Upper lobe of right lung (tissue), 1 donor: ENCODE results near the gene MAN2B1. TPM values are rescaled to one million over a fixed set of nuclear protein-coding genes. Genes with fewer than 3 reads are reported as not detected.

Source experiments
- ATAC-seq: fragments of 200-7000 bp; cut with Tn5 transposase; one replicate; pipeline ENCODE4 v1.9.1; 2020; ENCODE audit warnings: mild to moderate bottlenecking, moderate library complexity
- DNase-seq: peaks from one replicate; pipeline ENCODE4 v3.0.0-alpha.2; 2020
- H3K27ac ChIP-seq: fragments of 200-600 bp; one replicate; pipeline ENCODE4 v1.8.0; 2022
- H3K27me3 ChIP-seq: fragments of 200-600 bp; one replicate; pipeline ENCODE4 v1.8.0; 2022; ENCODE audit warnings: mild to moderate bottlenecking
- H3K36me3 ChIP-seq: fragments of 200-600 bp; one replicate; pipeline ENCODE4 v1.8.0; 2022
- H3K4me1 ChIP-seq: fragments of 200-600 bp; one replicate; pipeline ENCODE4 v1.8.0; 2022
- H3K4me3 ChIP-seq: fragments of 200-600 bp; one replicate; pipeline ENCODE4 v1.8.0; 2022; ENCODE audit warnings: mild to moderate bottlenecking
- H3K9me3 ChIP-seq: fragments of 200-600 bp; one replicate; pipeline ENCODE4 v1.8.0; 2022
- CTCF ChIP-seq: fragments of 200-600 bp; IDR thresholded peaks from one replicate; pipeline ENCODE4 v1.8.0; 2022; ENCODE audit warnings: antibody characterized with exemption
- intact Hi-C: fragments of 100-400 bp; cut with DNase I; formaldehyde crosslinking; loops from one replicate; pipeline ENCODE4 v1.11.0; 2022
- total RNA-seq: library from RNA; stranded (reverse); fragmentation: NEBNext Ultra II Directional; extraction: Animal tissue kit (Norgen Biotek cat#: 25700); gene quantifications from one replicate; pipeline ENCODE4 v1.2.1, GENCODE V29; 2021
- donor health status: DM: no; HTN: yes; CAD: no; lungs with severe emphysema.

Gene MAN2B1
- total RNA-seq, 1 donor from 2014 or later, result 174 TPM

- TF ChIP-seq CTCF, result no peak
- DNase-seq, result peak; percentile 1
- intact Hi-C loops, result no loop called here
- Histone ChIP-seq H3K4me1 (peaks cover 23% of the 10 kb centered on the region), H3K27ac (no peak overlapping the region), H3K9me3 (no peaks in the 10 kb centered on the region), H3K4me3 (no peak overlapping the region), H3K36me3 (peaks cover 34% of the 10 kb centered on the region), H3K27me3 (no peaks in the 10 kb centered on the region)
- ATAC-seq, result peak; percentile 60
Measured at GRCh38 chr19:12617646-12618045, 48.9 kb downstream of the MAN2B1 start.

GRCh38 chr19:12611361-12611699 lies 55.2 kb downstream of the MAN2B1 start:
- no peak for TF ChIP-seq CTCF
- peak; percentile 65 for ATAC-seq
- H3K27me3 ChIP-seq, result no peaks in the 10 kb centered on the region
- DNase-seq, result peak; percentile 77
- peak overlapping the region; percentile 99 for H3K27ac ChIP-seq
- peak overlapping the region; percentile 97 for H3K4me3 ChIP-seq
- H3K9me3 ChIP-seq, result no peaks in the 10 kb centered on the region
- intact Hi-C loops, result no loop called here
- H3K4me1 ChIP-seq, result peaks cover 39% of the 10 kb centered on the region
- peaks cover 44% of the 10 kb centered on the region for H3K36me3 ChIP-seq

- peak; percentile 6 for TF ChIP-seq CTCF
- H3K4me3 ChIP-seq, result peak within 1 kb of the TSS; percentile 97
- no peaks in the 10 kb centered on the region for H3K27me3 ChIP-seq
- H3K4me1 ChIP-seq, result peaks cover 37% of the 10 kb centered on the region
- intact Hi-C loops, result no loop called here
- H3K36me3 ChIP-seq, result peaks cover 47% of the 10 kb centered on the region
- H3K9me3 ChIP-seq, result no peaks in the 10 kb centered on the region
- ATAC-seq, result peak; percentile 99
- peak; percentile 98 for DNase-seq
- peak within 1 kb of the TSS; percentile 99 for H3K27ac ChIP-seq
Measured at GRCh38 chr19:12610540-12611360, 55.8 kb downstream of the MAN2B1 start, which contains the start of the genes ZNF490 and ZNF791. Gene ZNF490 (minus strand): TSS chr19:12610813. CDS start chr19:12610680, 133 bp downstream. Gene ZNF791 (plus strand): TSS chr19:12610920. CDS start chr19:12611080, 160 bp downstream.

- no peak overlapping the region for H3K4me3 ChIP-seq
Measured at GRCh38 chr19:12607631-12608030, 58.9 kb downstream of the MAN2B1 start.

GRCh38 chr19:12606796-12607195 lies 59.7 kb downstream of the MAN2B1 start:
- Histone ChIP-seq H3K27me3 (no peaks in the 10 kb centered on the region), H3K27ac (no peak overlapping the region), H3K36me3 (peaks cover 37% of the 10 kb centered on the region), H3K9me3 (no peaks in the 10 kb centered on the region), H3K4me1 (peaks cover 9% of the 10 kb centered on the region), H3K4me3 (no peak overlapping the region)
- ATAC-seq (no peak), DNase-seq (no peak)
- no peak for TF ChIP-seq CTCF
- intact Hi-C loops, result no loop called here

More at GRCh38 chr19:12607631-12608030, 58.9 kb downstream of the MAN2B1 start:
- H3K9me3 ChIP-seq, result no peaks in the 10 kb centered on the region
- H3K27me3 ChIP-seq, result no peaks in the 10 kb centered on the region
- ATAC-seq, result no peak
- H3K36me3 ChIP-seq, result peaks cover 38% of the 10 kb centered on the region
- no peak for DNase-seq
- intact Hi-C loops, result no loop called here
- no peak for TF ChIP-seq CTCF
- H3K27ac ChIP-seq, result no peak overlapping the region
- peaks cover 17% of the 10 kb centered on the region for H3K4me1 ChIP-seq
